Left ventricle myocardium superior (tissue), 1 donor: ENCODE measurements around the gene KLHL21. TPM values are rescaled to one million over a fixed set of nuclear protein-coding genes. Genes with fewer than 3 reads are reported as not detected.

Experiments
- ATAC-seq: fragments of 200-7000 bp; cut with Tn5 transposase; one replicate; pipeline ENCODE4 v1.9.1; 2020; ENCODE audit warnings: mild to moderate bottlenecking, moderate library complexity
- DNase-seq: peaks from one replicate; pipeline ENCODE4 v3.0.0-alpha.2; 2020
- intact Hi-C: fragments of 100-400 bp; cut with micrococcal nuclease; formaldehyde crosslinking; loops from one replicate; pipeline ENCODE4 v1.11.0; 2022
- total RNA-seq: library from RNA; stranded (reverse); fragmentation: NEBNext Ultra II Directional; extraction: Animal tissue kit (Norgen Biotek cat#: 25700); gene quantifications from one replicate; pipeline ENCODE4 v1.2.1, GENCODE V29; 2021
- donor health status: DM: no; HTN: yes; CAD: no; lungs with severe emphysema.

The KLHL21 gene
- total RNA-seq, 1 donor from 2014 or later: 131 TPM

DNA sequence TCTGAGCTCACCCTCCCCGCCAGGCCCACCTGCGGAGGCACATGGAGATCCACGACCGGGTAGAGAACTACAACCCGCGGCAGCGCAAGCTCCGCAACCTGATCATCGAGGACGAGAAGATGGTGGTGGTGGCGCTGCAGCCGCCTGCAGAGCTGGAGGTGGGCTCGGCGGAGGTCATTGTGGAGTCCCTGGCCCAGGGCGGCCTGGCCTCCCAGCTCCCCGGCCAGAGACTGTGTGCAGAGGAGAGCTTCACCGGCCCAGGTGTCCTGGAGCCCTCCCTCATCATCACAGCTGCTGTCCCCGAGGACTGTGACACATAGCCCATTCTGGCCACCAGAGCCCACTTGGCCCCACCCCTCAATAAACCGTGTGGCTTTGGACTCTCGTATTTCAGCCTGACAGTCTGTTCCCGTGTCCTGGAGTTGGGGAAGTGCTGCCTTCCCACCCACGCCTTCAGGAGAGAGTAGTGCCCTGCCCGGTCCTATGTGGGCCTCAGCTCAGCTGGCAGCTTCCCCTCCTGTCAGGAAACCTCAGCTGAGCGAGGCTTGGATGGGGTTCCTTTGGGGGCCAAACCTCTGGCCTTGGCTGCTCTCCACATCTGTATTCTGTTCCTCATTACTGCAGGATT lies 13.7 kb downstream of the KLHL21 start:
- ATAC-seq: no peak
- intact Hi-C loops: no loop called here
- DNase-seq: no peak

DNA sequence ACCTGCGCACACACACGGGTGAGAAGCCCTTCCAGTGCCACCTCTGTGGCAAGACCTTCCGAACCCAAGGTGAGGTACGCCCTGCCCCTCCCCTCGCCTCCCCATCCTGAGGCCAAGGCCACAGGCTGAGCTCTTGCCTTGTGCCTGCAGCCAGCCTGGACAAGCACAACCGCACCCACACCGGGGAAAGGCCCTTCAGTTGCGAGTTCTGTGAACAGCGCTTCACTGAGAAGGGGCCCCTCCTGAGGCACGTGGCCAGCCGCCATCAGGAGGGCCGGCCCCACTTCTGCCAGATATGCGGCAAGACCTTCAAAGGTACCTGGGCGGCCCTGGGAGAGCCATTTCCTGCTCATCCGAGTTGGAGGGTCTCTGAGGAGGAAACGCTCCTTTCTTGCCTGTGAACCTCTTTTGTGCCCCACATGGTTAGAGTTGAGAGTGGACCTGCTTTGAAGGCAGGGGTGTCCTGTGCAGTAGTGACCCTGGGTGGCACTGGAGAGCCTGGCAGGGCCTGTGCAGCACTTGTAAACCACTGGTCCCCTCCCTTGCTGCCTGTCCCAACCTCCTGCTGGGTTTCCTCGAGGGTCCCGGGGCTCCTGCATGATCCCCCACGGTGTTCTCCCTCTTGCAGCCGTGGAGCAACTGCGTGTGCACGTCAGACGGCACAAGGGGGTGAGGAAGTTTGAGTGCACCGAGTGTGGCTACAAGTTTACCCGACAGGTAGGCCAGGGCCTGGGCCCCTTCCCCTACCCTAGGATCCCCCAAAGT lies 14.4 kb downstream of the KLHL21 start:
- no peak for DNase-seq
- no peak for ATAC-seq
- intact Hi-C loops: no loop called here

DNA sequence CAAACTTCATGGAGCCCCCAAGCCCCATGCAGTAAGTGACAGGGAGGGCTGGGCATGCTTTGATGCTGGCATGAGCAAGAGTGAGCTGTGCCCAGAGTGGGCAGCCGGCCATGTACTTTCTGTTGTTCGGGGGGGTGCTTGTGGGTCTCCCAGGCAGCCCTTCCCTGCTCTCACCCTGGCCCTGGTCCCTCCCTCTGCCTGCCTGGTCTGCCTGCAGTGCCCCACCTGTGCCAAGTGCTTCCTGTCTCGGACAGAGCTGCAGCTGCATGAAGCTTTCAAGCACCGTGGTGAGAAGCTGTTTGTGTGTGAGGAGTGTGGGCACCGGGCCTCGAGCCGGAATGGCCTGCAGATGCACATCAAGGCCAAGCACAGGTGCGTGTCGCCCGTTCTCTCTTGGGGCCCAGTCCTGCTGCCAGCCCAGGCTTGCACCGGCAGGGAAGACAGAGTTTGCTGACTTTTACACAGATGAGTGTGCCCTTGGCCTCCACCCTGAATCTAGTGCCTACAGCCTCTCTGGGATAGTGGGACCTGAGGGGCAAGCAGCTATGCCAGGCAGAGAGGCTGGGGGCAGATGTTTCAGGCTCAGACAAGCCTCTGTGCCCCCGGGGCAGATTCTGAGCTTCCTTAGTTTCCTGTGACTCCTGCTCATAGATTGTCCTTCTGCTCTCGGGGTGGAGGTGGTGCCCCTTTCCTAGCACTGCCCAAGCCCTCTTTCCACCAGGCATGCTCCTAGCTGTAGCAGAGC lies 15.2 kb downstream of the KLHL21 start:
- intact Hi-C loops: no loop called here
- peak; percentile 87 for DNase-seq
- ATAC-seq: peak; percentile 87

DNA sequence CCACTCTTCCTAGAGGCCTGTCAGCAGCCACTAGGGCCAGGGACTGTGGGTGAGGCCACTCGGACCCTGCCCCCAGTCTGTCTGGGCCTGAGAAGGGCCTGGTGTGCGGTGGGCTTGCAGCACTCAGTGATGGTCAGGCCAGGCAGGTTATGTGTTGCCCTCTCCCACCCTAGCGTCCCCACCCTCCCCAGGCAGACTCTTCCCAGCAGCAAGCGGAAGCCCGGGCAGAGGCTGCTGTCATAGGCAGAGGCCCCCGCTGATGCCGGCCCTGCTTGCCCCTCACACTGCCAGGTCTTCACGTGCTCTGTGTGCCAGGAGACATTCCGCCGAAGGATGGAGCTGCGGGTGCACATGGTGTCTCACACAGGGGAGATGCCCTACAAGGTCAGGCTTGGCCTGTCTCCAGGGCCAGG lies 16.3 kb downstream of the KLHL21 start:
- intact Hi-C loops: no loop called here
- DNase-seq (no peak), ATAC-seq (peak; percentile 17)

DNA sequence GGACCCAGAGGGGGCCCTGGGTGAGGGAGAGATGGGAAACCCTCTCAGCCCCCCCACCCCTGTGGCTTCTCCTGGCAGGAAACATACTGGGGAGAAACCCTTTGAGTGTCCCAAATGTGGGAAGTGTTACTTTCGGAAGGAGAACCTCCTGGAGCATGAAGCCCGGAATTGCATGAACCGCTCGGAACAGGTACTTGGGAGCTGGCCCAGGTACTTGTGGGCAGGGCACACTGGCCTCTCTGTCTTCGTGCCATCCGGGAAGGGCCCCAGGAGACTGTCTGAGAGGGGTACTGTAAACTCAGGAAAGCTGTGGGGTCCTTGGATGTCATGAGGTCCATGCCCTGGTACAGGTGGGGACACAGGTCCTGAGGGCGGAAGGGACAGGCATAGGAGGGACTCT lies 16.8 kb downstream of the KLHL21 start:
- intact Hi-C loops: no loop called here
- no peak for ATAC-seq
- no peak for DNase-seq

DNA sequence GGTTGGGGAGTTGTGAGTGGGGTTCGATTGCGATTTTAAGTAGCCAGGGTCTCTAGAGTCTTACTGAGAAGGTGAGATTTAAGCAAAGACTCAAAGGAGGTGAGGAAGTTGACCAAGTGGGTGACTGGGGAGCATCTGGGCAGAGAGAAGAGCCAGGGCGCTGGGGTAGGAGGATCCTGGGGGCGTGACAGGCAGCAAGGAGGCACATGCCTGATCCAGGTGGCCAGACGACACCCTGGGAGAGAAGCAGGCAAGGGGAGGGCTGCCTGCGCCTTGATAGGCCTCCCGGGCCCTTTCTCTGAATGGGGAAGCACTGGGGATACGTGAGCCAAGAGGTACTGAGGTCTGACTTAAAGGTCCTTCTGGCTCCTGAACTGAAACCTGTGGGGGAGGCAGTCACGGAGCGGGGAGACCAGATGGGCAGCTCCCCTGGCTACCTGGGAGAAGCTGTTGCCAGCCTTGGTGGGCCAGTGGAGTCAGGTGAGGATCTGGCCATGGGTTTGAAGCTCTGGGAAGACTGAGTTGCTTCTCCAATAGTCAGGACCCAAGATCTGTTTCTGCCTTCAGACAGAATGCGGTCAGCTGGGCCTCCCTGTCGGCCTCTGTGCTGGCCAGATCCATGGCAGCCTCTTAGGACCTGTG lies 17.5 kb downstream of the KLHL21 start:
- ATAC-seq: no peak
- intact Hi-C loops: no loop called here
- DNase-seq: no peak

DNA sequence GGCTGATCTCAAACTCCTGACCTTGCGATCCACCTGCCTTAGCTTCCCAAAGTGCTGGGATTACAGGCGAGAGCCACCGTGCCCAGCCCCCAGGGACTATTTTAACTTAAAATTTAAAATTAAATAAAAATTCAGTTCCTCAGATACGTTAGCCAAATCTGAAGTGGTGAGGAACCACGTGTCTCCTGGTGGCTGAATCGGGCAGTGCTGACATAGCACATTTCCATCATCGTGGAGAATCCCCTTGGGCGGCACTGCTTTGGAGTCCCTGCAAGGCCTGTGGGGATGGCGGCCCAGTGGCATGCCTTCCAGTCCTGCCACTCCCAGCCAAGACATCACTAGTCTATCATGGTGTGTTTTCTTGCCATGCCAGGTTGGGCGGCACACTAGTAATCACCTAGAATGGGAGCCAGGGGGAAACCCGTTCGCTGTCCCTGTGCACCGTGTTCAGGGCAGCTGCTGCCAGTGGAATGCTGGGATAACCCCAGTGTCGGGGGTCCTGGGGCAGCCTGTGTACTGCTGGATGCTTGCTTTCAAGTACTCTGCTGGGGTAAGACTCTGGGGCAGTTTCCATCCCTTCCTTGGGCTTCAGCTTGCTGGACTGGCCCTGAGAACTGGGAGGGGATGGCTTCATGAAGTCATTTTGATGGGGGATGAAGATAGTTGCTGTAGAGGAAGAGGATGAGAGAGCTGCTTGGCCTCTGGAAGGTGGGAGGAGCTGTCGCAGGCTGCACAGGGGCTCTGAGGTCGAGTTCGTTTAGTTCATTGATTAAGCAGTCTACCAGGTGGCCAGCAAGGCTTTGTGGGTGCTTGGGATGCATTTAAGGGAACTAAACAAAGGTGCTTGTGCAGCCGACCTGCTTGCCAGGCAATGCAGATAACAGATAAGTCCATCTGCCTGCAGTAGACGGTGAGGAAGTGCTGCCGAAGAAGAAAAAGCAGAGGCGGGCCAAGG lies 18.3 kb downstream of the KLHL21 start:
- ATAC-seq: no peak
- intact Hi-C loops: no loop called here
- DNase-seq: no peak

DNA sequence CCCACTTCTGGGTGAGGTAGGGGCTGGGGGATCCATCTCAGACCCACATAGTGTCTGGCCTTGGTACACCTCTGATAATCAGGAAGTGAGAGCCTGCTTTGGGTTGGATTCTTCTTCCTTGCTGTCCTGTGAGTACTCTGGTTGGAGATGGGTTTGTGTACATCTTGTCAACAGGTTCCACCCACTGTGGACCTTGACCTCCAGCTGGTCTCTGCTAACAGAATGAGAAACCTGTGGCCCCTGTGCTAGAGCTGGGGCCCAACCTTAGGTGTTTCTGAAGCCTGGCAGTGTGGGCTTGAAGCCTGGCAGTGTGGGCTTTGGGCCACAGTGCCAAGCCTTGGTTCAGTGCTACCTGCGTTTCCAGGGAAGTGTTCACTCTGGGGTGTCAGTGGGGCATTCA lies 20.3 kb downstream of the KLHL21 start:
- intact Hi-C loops: no loop called here
- no peak for ATAC-seq
- no peak for DNase-seq

DNA sequence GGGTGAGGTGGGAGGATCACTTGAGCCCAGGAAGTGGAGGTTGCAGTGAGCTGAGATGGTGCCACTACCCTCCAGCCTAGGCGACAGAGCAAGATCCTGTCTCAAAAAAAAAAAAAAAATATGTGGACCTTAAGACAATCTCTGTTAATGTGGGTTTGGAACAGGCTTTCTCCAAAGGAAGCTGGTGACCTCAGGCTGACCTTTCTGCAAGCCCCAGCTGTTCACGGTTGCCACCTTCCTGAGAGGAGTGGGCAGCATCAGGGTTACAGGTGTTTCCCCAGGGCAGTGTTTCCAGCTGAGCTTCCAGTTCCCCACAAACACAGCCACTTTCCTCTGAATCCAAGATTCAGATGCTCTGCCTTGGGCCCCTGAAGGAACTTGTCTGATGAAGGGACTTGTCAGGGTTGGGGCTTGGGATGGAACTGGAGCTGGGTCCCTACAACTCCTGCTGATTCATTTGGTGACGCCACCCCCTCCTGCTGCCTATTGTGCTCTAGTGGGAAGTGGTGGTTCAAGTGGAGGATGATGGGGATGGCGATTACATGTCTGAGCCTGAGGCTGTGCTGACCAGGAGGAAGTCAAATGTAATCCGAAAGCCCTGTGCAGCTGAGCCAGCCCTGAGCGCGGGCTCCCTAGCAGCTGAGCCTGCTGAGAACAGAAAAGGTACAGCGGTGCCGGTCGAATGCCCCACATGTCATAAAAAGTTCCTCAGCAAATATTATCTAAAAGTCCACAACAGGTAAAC lies 20.9 kb downstream of the KLHL21 start:
- intact Hi-C loops: no loop called here
- no peak for ATAC-seq

DNA sequence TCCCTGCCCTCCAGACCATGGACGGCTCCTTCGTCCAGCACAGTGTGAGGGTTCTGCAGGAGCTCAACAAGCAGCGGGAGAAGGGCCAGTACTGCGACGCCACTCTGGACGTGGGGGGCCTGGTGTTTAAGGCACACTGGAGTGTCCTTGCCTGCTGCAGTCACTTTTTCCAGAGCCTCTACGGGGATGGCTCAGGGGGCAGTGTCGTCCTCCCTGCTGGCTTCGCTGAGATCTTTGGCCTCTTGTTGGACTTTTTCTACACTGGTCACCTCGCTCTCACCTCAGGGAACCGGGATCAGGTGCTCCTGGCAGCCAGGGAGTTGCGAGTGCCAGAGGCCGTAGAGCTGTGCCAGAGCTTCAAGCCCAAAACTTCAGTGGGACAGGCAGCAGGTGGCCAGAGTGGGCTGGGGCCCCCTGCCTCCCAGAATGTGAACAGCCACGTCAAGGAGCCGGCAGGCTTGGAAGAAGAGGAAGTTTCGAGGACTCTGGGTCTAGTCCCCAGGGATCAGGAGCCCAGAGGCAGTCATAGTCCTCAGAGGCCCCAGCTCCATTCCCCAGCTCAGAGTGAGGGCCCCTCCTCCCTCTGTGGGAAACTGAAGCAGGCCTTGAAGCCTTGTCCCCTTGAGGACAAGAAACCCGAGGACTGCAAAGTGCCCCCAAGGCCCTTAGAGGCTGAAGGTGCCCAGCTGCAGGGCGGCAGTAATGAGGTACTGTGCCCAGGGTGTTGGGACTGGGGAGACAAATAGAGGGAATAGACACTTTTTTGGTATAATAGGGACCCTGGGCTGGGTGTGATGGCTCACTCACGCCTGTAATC lies 21.9 kb downstream of the KLHL21 start:
- intact Hi-C loops: no loop called here
- DNase-seq: peak; percentile 35
- peak; percentile 1 for ATAC-seq

More for the DNA sequence above, 20.9 kb downstream of the KLHL21 start:
- peak; percentile 38 for DNase-seq

DNA sequence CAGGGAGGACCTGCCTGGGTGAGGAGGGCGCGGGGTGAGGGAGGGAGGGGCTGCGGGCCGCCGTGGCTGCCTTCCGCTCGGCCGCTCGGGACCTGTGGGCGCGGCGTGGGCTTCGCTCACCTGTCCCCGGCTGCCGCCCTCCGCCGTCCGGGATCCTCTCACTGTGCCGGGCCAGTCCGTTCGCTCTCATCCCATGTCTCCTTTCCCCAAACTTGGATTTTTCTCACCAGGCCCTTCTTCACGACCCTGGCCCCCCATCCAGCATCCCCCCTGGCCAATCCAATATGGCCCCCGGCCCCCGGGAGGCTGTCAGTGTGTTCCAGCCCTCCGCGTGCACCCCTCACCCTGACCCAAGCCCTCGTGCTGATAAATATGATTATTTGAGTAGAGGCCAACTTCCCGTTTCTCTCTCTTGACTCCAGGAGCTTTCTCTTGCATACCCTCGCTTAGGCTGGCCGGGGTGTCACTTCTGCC lies 22.5 kb downstream of the KLHL21 start:
- ATAC-seq (peak; percentile 0), DNase-seq (no peak)
- intact Hi-C loops: no loop called here

DNA sequence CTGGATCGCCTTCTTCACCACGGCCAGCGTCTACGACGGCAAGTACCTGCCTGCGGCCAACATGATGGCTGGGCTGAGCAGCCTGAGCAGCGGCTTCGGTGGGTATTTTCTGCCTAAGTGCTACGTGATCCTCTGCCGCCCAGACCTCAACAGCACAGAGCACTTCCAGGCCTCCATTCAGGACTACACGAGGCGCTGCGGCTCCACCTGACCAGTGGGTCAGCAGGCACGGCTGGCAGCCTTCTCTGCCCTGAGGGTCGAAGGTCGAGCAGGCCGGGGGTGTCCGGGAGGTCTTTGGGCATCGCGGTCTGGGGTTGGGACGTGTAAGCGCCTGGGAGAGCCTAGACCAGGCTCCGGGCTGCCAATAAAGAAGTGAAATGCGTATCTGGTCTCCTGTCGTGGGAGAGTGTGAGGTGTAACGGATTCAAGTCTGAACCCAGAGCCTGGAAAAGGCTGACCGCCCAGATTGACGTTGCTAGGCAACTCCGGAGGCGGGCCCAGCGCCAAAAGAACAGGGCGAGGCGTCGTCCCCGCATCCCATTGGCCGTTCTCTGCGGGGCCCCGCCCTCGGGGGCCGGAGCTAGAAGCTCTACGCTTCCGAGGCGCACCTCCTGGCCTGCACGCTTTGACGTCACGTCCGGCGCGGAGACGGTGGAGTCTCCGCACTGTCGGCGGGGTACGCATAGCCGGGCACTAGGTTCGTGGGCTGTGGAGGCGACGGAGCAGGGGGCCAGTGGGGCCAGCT lies 23.1 kb downstream of the KLHL21 start, which contains the start of gene ZBTB48:
Gene ZBTB48 (plus strand): TSS at position 621 of the 745 bp plus-strand sequence. CDS start 616 bp downstream, outside the sequence.
- intact Hi-C loops: no loop called here
- ATAC-seq (peak; percentile 97), DNase-seq (peak; percentile 100)

DNA sequence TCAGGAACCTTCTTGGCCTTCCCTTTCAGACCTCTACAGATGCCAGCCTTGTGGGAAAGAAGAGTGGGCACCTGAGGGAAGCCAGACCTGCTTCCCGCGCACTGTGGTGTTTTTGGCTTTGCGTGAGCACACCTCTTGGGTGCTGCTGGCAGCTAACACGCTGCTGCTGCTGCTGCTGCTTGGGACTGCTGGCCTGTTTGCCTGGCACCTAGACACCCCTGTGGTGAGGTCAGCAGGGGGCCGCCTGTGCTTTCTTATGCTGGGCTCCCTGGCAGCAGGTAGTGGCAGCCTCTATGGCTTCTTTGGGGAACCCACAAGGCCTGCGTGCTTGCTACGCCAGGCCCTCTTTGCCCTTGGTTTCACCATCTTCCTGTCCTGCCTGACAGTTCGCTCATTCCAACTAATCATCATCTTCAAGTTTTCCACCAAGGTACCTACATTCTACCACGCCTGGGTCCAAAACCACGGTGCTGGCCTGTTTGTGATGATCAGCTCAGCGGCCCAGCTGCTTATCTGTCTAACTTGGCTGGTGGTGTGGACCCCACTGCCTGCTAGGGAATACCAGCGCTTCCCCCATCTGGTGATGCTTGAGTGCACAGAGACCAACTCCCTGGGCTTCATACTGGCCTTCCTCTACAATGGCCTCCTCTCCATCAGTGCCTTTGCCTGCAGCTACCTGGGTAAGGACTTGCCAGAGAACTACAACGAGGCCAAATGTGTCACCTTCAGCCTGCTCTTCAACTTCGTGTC lies 23.9 kb downstream of the KLHL21 start:
- DNase-seq: no peak
- intact Hi-C loops: no loop called here
- no peak for ATAC-seq

DNA sequence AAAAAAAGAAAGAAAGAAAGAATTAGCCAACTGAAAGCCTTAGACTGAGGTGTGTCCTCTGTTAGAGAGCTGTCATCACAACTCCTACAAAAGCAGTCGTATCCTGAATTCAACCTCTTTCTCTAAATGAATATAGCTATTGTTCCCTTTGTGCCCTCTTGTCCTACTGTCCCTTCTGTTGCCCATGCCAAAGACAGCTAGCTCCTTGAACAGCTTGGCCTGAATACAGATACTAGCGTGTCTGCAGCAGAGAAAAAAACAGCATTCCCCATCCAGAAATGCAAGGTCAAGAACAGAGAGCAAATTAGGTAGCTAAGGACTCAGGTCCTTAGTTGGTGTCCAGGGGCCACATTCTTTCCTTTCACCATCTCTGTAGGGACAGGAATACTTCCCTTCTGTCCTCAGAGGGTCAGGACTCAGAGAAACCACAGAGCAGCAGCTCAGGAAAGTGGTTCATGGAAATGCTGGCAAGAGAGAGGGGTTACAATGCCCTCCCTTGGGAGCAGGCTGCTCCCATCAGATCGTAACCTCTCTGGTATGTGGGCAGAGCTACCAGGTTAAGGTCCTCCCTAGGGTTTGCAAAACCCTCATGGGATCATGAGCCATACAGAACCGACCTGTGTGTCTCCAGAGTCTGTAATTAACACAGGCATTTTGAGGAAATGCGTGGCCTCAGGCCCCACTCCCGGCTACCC lies 24.7 kb downstream of the KLHL21 start:
- DNase-seq (no peak), ATAC-seq (no peak)
- intact Hi-C loops: no loop called here

DNA sequence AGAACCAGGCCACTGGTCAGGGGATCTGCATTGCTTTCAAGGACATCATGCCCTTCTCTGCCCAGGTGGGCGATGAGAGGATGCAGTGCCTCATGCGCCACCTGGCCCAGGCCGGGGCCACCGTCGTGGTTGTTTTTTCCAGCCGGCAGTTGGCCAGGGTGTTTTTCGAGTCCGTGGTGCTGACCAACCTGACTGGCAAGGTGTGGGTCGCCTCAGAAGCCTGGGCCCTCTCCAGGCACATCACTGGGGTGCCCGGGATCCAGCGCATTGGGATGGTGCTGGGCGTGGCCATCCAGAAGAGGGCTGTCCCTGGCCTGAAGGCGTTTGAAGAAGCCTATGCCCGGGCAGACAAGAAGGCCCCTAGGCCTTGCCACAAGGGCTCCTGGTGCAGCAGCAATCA lies 27.9 kb downstream of the KLHL21 start:
- intact Hi-C loops: no loop called here
- DNase-seq: no peak

More for the DNA sequence above, 27.9 kb downstream of the KLHL21 start:
- no peak for ATAC-seq
